NCI-H446 treated with DMSO at 0.1 percent for 48 hours (cell line): Measurements from ENCODE around the gene CHERP.
"Not testable (repeated sequence)": the region's sequence is repeated elsewhere in the genome, so short reads cannot be mapped to it uniquely, and the experiment has no call there.

Experiments
- DNase-seq: peaks from one replicate; lab custom pipeline; 2025; lab: John Stamatoyannopoulos, UW

Gene CHERP

DNA sequence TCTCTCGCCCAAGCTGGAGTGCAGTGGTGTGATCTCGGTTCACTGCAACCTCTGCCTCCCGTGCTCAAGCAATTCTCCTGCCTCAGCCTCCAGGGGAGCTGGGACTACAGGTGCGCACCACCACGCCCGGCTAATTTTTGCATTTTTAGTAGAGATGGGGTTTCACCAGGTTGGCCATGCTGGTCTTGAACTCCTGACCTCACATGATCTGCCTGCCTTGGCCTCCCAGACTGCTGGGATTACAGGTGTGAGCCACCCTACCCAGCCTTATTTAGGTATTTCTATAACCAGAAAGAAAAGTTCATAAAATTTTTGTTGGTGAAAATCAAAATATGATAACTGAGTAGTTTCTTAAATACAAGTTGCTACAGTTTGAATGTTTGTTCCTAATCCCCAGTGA is 1.5 kb upstream of the CHERP start:
- DNase-seq: not testable (repeated sequence)

DNA sequence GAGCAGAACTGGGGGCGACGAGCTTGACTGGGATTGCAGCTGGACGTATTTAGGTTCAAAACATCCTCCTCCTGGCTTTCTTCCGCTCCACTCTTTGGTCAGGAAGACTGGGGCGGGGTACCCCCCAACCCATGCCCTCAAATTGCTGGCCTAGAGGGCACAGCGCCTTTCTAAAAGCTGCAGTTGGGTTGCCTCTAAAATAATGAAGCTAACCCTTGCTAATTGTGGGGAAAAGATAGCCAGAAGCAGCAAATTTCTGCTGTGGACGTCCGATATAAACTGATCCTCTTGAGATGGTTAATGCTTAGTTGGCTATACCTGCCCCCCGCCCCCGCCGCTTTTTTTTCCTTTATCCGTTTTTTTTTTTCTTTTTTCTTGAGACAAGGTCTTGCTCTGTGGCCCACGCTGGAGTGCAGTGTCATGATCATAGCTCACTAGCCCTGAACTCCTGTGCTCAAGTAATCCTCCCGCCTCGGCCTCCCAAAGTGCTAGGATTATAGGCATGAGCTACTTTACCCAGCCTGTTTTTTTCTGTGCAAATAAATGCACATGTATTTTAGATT is 754 bp upstream of the CHERP start:
- DNase-seq: no peak

DNA sequence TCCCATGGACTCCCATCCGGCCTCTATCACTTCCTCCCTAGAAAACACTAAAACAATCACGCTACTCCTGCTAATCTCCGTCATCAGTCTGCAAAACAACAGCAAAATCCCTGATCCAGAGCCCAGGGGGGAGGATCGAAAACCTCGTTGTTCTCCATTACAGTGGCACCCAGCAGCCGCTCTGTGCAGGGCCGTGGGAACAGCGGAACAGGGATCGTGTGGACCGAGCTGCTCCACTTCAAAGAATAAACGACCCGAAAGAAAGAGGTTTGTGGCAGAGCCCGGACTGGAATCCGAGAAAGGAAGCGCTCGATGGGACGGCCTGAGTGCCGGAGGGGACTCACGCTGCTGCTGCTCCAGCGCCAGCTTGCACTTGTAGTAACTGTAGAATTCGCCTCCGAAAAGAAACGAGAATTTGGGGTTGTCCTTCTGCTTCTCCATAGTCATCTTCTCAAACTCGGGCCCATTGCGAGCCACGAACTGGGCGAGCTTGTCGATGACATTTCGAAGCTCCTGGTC is 652 bp downstream of the CHERP start:
- no peak for DNase-seq

DNA sequence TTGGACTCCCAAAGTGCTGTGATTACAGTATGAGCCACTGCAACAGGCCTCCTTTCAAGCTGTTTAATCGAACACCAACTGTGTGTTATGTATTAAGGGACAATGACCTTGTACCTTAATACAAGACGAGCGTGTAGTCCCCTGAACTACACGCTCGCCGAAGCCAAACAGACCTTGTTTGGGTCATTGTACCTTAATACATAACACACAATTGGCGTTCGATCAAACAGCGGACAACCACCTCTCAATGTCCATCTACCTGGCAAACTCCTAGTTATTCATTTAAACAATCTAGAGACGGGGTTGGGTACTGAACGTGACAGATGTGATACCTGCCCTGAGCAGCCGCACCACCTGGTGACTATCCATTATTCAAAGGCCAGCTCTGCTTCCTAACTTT is 1.3 kb downstream of the CHERP start:
- DNase-seq: no peak

DNA sequence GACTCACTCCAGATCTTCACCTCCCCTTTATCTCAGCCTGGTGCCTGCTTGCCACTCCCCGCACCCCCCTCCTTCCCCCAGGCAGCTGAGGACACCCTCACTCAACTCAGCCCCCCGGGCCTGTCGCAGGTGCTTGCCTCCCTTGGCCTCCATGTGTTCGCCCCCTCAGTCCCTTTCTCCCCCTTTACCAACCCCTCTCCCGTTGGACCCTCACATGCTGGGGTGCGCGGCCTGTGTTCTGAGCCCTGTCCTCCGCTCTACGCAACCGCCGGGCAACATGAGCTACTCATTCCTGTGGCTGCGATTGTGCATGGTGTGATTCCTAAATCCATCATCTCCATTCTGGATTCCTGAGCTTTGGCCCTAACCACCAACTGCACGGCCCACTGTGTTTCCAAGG is 5.1 kb downstream of the CHERP start:
- DNase-seq: no peak

DNA sequence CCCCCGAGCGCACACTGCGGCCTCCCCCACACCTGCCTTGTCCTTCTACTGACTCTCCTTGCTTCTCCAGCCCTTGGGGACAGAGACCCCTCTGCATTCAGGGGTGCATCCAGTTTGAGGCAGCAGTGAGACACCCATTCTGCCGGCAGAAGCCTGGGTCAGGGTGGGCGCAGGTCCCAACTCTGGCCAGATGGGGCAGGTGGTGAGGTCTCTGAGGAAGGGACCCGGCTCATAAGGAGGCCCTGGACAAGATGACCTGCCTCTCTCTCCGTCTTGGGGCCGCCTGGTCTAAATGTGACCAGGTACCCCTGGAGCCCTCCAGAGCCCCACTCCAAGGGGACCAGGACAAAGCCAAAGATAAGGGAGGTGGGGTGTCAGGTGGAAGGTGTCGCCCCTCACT is 6.1 kb downstream of the CHERP start:
- no peak for DNase-seq

DNA sequence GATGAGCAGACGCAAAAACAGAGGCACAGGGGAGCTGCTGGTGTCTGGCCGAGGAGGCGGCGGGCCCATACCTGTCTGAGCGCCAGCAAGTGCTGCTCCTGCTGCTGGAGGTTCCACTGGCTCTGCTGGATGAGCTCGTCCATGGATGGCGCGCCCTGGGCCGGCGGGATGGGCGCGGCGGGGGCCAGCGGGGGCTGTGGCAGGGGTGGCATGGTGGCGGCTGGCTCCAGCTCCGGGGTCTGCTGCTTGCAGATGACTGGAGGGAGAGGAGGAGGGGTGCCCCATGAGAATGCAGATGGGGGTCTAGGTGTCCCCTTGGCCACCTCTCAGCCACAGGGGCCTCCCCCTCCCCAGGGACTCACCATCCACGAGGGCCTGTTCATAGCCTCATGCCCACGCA is 6.9 kb downstream of the CHERP start:
- DNase-seq: no peak

DNA sequence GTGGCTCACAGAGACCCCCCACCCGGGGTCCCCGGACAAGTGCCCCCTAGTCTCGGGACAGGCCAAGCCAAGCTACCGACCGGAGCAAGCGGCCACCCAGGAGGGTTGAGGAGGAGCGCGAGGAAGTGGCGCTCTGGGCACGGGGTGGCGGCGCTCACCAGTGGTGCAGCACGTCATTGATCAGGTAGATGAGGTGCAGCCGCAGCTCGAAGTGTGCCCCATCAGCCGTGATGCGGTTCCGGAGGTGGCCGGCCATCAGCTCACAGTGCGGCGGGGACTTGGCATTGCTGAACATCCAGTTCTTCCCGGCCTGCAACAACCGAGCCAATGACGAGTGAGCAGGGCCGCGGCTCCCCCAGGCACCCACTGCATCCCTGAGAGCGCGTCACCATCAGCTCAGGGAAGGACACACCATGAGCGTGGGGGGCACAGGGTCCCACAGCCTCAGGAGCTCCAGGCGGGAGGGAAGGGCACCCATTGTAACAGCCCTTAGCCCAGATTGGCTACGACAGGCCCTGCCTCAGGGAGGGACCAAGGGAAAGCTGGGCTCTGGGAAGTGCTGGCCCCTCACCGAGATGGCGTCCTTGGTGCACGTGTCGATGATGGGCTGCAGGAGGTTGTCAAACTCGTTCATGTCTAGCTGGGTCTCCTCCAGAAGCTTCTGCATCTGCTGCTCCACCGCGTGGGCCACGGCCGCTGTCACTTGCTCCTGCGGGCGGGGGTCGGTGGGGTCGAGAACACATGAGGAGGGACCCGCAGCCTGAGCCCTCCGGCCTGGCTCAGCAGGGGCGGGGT is 9.6 kb downstream of the CHERP start:
- no peak for DNase-seq

DNA sequence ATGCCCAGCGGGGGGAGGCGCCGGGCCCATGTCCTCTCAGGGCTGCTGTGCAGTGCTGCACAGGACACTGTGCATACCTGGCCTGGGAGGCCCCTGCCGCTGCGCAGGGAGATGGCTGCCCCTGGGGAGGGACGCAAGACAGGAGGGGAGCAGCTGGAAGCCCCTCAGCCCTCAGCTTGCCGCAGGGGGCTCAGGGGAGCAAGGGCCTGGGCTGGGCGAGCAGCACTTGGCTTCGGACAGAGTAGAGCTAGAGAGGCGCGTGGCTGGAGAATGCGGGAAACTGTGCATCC is 10.9 kb downstream of the CHERP start:
- no peak for DNase-seq

DNA sequence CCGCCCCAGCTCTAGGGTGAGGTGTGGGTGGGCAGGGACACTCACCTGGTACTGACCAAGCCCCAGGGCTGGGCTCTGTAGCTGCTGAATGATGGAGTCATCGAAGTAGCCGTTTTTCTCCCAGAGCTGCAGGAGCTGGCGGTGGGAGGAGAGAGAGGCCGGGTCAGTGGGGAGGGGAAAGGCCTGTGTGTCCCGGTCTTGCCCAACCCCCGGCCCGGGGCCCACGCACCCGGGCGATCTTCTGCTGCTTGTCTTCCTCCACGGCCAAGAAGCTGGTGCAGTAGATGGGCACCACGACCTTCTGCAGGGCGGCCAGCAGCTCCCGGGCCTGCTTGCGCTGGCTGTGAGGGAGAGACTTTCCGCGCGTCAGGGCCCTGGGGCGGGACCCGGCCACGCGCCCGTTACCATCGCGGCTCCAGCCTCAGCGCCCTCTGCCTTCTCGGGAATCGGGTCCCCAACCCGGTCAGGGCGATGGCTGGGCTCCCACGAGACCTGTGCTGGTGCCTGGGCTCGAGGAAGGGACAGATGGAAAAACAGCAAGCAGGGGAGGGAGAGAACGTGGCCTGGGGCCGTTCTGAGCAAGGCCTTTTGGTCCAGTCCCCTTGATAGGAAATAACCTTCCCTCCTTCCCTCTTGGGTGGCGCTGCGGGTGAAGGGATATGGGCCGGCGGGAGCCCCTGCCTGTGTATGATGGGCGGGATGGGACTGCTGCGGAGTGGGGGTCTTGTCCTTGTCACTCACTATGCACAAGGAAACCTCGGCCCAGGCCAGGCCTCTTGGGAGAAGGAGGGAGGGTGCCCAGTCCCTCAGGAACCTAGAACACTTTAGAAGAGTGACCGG is 11.5 kb downstream of the CHERP start:
- DNase-seq: no peak

DNA sequence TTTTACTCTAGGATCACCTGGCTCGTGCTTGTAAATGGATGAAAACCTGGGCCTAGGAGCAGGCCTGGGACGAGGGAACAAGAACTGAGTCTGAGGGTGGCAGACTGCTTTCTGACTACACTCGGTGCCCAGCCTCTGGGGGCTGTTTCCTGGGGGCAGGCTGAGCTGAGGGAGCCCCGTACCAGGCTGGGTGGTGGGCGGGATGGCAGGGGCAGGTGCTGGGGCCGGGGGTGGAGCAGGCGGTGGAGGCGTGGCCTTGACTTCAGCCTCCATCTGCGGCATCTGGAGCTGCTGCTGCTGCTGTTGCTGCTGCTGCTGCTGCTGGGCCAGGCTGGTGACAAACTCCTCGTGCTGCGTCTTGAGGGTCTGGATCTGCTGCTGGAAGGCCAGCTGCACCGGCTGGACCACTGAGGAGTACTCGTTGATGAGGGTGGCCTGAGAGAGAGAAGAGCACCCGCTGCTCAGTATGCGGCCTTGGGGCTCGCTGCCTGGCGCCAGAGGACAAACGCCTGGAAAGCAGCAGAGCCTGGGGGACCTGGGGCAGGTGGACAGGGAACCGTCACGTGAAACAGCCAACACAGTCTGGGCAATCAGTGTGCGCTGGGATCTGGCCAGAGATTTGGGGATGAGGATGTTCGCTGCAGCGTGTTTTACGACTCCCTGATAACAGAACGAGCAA is 12.6 kb downstream of the CHERP start:
- DNase-seq: no peak

DNA sequence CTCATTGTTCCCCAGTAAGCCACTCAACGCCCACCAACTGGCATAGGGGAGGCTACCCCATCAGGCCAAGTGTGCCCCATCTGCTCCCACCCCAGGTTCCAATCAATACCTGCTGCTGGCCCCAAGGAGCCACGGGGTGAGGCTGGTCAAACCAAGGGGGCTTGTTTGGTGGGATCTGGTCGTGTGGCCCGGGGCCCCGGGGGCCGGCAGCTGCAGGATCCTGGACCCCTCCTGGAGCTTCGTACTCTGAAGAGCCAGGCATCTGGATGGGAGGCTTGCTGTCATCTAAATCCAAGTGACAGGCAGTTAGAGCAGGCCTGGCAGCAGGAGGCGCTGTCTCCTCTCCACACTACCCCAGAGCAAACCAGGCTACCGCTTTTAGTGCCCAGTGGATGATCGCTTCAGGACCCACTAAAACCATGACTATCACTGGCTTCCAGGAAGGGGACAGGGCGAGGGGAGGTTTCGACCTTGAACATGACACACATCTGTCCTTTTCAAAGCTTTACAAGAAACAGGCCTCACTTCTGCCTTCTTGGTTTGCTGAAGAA is 14.2 kb downstream of the CHERP start:
- no peak for DNase-seq

DNA sequence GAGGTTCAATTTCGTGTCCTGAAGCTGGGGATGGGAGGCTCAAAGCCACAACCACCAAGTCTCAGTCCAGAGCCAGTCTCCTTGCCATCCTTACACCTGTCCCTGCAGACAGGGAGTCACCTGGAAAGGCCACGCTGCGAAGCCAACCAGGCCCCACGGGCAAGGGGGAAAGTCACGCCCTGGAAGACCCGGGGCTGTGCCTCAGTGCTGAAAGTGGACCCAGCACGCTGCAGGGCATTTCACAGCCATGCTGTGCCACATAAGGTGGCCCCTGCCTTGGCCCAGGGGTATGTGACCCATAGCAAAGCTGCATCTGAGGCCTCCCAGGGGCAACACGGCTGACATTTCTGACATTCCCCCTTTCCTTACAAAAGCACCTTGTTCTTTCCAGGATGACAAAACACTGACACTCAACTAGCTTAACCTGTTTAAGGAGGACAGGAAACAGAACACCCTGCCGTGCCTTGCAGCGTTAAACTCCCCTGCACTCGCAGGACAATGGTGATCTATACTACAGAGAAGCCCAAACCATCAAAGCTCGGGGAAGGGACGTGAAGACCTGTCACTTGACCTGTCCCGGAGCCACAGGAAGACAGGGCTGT is 14.8 kb downstream of the CHERP start:
- no peak for DNase-seq

DNA sequence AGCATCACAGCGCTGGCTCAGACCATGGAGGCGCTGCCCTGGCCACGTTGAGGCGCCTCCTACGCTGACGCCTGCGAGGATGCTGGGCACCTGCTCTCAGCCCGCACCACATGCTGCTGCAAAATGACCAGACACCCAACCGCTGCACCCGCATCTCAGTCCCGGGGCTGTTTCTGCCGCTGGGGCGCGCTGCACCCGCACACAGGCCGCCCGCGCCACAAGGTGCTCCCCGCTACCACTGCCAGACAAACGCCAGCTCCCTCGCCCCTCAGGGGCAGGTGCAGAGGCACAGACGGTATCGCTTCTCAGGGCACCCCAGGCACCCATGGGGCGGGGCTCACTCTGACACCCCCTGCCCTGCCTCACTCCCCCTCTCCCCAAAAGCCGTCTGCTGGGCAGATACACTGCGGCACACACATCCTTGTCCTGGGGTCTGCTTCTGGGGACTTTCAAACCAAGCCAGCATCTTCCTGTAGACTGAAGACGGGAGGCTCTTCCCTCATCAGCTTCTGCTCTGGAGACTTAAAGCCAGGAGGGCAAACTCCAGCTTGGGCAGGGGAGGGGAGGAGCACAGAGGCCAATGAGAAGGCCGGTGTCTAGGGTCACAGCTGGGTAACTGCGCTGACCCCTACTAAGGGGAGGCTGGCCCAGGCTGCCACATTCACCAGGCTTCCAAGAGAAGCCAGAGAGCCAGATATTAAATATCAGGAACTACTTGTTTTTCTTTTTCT is 16.3 kb downstream of the CHERP start:
- DNase-seq: no peak

DNA sequence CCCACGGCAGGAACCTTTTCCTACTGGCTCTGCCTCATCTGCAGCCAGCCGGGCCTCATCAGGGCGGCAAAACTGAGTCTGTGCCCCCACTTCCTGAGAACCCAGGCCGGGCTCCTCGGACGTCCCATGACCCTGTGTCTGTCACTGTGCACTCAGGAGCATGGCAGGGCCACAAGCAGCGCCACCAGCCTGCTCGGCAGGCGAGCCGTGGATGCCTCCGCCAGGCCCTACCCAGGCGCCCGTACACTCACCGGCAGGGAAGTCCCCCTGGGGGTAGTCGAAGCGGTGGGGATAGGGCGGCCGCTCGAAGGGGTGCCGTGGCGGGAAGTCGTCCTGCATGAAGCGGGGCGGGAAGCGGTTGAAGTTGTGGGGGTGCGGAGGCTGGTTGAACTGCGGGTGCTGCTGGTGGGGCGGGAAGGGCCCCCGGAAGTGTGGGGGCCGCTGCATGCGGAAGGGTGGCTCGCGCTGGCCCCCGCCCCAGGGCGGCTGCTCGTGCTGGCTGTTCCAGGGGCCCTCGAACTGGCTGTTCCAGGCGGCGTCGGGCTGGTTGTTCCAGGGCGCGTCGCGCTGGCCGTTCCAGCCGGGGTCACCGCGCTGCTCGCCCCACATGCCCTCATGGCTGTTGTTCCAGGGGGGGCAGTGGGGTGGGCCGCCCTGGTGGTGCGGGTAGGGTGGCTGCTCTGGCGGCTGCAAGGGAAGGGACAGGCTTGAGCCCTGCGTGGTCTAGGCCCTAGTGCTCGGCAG is 17.1 kb downstream of the CHERP start:
- DNase-seq: no peak

DNA sequence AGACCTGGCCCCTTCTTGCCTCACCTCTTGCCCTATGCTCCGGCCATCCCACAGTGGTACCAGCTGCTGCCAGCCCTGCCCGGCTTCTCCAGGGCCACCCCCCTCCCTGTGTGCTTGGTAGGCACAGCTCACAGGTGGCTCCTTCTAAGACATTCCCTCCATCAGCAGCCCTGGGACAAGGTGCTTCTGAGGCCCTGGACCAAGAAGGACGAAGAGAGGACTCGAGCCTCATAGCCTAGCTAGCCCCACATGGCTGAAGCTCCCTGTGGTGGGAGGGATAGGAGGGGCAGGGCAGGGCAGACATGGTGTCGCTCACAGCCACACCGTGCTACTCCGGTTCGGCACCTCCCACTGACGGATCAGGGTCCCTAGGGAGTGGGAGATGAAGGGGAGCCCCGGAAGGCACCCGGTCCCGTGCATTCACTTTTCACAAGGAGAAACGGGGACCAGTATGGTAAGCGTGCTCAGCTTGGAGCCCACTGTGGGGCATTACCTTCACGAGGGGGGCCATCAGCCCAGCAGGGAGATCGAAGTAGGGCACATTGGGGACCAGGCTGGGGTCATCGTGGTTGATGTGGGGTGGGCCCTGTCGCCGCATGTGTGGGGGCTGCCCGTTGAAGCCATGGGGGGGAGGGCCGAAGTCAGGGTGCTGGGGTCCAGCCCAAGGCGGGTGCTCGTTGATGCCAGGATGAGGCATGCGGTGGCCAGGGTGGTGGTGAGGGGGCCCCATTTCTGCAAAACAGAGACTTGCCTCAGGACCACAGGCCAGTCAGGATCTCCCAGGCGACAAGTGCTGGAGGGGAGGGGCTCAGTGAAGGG is 19.5 kb downstream of the CHERP start:
- no peak for DNase-seq

DNA sequence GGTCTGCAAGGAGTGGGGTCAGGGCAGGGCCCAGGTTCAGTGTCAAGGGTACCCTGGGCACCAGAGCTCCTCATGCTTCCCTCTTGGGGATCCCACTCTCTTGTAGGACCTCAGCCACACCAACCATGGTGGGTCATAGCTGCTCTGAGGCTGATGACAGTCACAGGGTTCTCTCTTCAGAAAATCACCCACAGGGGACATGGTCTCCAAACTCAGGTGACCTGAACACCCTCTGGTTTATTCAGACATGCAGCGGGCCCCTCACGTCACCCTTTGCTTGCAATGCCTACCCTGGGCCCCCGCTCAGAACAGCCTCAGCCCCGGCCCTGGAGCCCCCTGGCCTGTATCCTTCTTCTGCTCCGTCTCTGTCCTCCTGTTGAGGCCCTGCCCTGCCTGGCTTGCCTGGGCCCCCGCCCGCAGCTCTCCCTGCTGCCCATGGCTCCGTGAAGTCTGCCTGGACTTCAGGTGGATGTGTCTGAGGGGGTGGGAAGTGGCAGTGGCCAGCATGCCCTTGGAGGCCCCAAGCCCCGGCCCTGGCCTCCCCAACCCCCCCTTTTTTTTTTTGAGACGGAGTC is 20.4 kb downstream of the CHERP start:
- DNase-seq: no peak

DNA sequence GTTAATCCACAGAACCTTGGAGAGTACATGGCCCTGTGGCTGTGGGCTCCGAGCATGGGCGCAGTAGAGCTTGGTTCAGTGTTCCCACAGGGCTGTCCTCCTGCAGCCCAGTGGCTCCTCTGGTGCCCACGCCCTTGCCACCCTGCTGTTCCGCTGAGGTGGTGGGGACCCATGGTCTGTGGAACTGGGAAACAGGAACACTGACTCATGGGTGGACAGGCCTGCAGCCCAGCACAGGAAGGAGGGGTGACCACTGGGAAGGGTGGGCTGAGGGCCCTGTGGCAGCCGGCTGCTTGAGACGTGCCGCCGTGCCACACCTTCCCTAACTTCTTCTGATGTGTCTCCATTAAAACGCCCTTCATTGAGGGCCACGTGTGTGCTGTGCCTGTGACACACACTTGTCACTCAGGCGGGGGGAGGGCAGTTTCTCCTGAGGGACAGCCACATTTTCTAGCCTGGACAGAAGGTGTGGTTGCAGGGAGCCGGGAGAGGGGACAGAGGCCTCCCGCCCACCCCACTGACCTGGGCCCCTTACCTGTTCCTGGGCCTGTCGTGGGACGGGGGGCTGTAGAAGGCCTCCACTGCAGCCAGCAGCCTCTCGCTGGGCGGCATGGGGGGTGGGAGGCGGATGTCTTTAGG is 21.1 kb downstream of the CHERP start:
- DNase-seq: no peak
